HUES6 (cell line): ENCODE measurements around the gene CNIH3.

Source experiments
- H3K27ac ChIP-seq: 2 replicates; pipeline ENCODE4 v1.7.0; 2013; ENCODE audit warnings: low read depth, mild to moderate bottlenecking, low read length, inconsistent platforms
- H3K27me3 ChIP-seq: 2 replicates; pipeline ENCODE4 v1.6.1; 2013; ENCODE audit warnings: low read length; ENCODE audit not compliant: control insufficient read depth, insufficient read depth
- H3K36me3 ChIP-seq: 2 replicates; pipeline ENCODE4 v1.6.1; 2013; ENCODE audit warnings: low read length; ENCODE audit not compliant: control insufficient read depth, insufficient read depth
- H3K4me1 ChIP-seq: 2 replicates; pipeline ENCODE4 v1.6.1; 2013; ENCODE audit warnings: low read length; ENCODE audit not compliant: control insufficient read depth, insufficient read depth
- H3K4me3 ChIP-seq: 2 replicates; pipeline ENCODE4 v1.5.1; 2013; ENCODE audit warnings: low read depth, low read length
- H3K9ac ChIP-seq: one replicate; pipeline ENCODE4 v1.6.1; 2013; ENCODE audit warnings: mild to moderate bottlenecking, low read length
- H3K9me3 ChIP-seq: 2 replicates; pipeline ENCODE4 v1.6.1; 2013; ENCODE audit warnings: low read depth, low read length; ENCODE audit not compliant: control insufficient read depth, insufficient read depth

The CNIH3 gene

GRCh38 chr1:224774378-224774777 lies 158.3 kb downstream of the CNIH3 start:
- H3K36me3 ChIP-seq: no peaks in the 10 kb centered on the region
- H3K9me3 ChIP-seq: no peaks in the 10 kb centered on the region
- H3K27me3 ChIP-seq: no peaks in the 10 kb centered on the region
- H3K9ac ChIP-seq: no peak overlapping the region
- H3K4me1 ChIP-seq: peaks cover 5% of the 10 kb centered on the region
- no peak overlapping the region for H3K4me3 ChIP-seq
- H3K27ac ChIP-seq: no peak overlapping the region

GRCh38 chr1:224777180-224777579 lies 161.1 kb downstream of the CNIH3 start:
- Histone ChIP-seq H3K4me3 (no peak overlapping the region), H3K9ac (no peak overlapping the region), H3K4me1 (peaks cover 23% of the 10 kb centered on the region), H3K36me3 (no peaks in the 10 kb centered on the region), H3K9me3 (no peaks in the 10 kb centered on the region), H3K27ac (no peak overlapping the region), H3K27me3 (no peaks in the 10 kb centered on the region)

- no peaks in the 10 kb centered on the region for H3K27me3 ChIP-seq
- no peak overlapping the region for H3K27ac ChIP-seq
- H3K36me3 ChIP-seq: no peaks in the 10 kb centered on the region
- no peak overlapping the region for H3K9ac ChIP-seq
- peaks cover 26% of the 10 kb centered on the region for H3K4me1 ChIP-seq
- H3K9me3 ChIP-seq: no peaks in the 10 kb centered on the region
- no peak overlapping the region for H3K4me3 ChIP-seq
These were observed 163.4 kb downstream of the CNIH3 start for GRCh38 chr1:224779536-224779935.

- no peaks in the 10 kb centered on the region for H3K36me3 ChIP-seq
- H3K27ac ChIP-seq: no peak overlapping the region
- H3K9ac ChIP-seq: no peak overlapping the region
- no peaks in the 10 kb centered on the region for H3K9me3 ChIP-seq
- no peaks in the 10 kb centered on the region for H3K27me3 ChIP-seq
- peaks cover 26% of the 10 kb centered on the region for H3K4me1 ChIP-seq
- no peak overlapping the region for H3K4me3 ChIP-seq
These were observed 164.6 kb downstream of the CNIH3 start for GRCh38 chr1:224780736-224781135.

GRCh38 chr1:224781800-224782199 lies 165.7 kb downstream of the CNIH3 start:
- no peaks in the 10 kb centered on the region for H3K27me3 ChIP-seq
- H3K4me3 ChIP-seq: no peak overlapping the region
- H3K27ac ChIP-seq: no peak overlapping the region
- no peaks in the 10 kb centered on the region for H3K36me3 ChIP-seq
- H3K9me3 ChIP-seq: no peaks in the 10 kb centered on the region
- H3K4me1 ChIP-seq: peaks cover 26% of the 10 kb centered on the region
- no peak overlapping the region for H3K9ac ChIP-seq

- Histone ChIP-seq H3K4me1 (peaks cover 26% of the 10 kb centered on the region), H3K36me3 (no peaks in the 10 kb centered on the region), H3K9me3 (no peaks in the 10 kb centered on the region), H3K4me3 (no peak overlapping the region), H3K27me3 (no peaks in the 10 kb centered on the region), H3K9ac (no peak overlapping the region), H3K27ac (no peak overlapping the region)
These were observed 166.3 kb downstream of the CNIH3 start for GRCh38 chr1:224782281-224783000.

- H3K27me3 ChIP-seq: no peaks in the 10 kb centered on the region
- no peak overlapping the region for H3K9ac ChIP-seq
- H3K27ac ChIP-seq: no peak overlapping the region
- H3K4me1 ChIP-seq: peaks cover 26% of the 10 kb centered on the region
- H3K36me3 ChIP-seq: no peaks in the 10 kb centered on the region
- no peaks in the 10 kb centered on the region for H3K9me3 ChIP-seq
- H3K4me3 ChIP-seq: no peak overlapping the region
These were observed 167.0 kb downstream of the CNIH3 start for GRCh38 chr1:224783006-224783651.

- H3K36me3 ChIP-seq: no peaks in the 10 kb centered on the region
- H3K27ac ChIP-seq: no peak overlapping the region
- H3K27me3 ChIP-seq: no peaks in the 10 kb centered on the region
- no peak overlapping the region for H3K4me3 ChIP-seq
- no peaks in the 10 kb centered on the region for H3K9me3 ChIP-seq
- no peak overlapping the region for H3K9ac ChIP-seq
- peaks cover 20% of the 10 kb centered on the region for H3K4me1 ChIP-seq
These were observed 168.3 kb downstream of the CNIH3 start for GRCh38 chr1:224784265-224785039.

GRCh38 chr1:224785040-224785328 lies 168.9 kb downstream of the CNIH3 start:
- Histone ChIP-seq H3K27me3 (no peaks in the 10 kb centered on the region), H3K27ac (no peak overlapping the region), H3K9me3 (no peaks in the 10 kb centered on the region), H3K4me1 (peaks cover 15% of the 10 kb centered on the region), H3K9ac (no peak overlapping the region), H3K4me3 (no peak overlapping the region), H3K36me3 (no peaks in the 10 kb centered on the region)

GRCh38 chr1:224785622-224786021 lies 169.5 kb downstream of the CNIH3 start:
- H3K4me3 ChIP-seq: no peak overlapping the region
- H3K9me3 ChIP-seq: no peaks in the 10 kb centered on the region
- H3K4me1 ChIP-seq: peaks cover 8% of the 10 kb centered on the region
- no peak overlapping the region for H3K9ac ChIP-seq
- no peaks in the 10 kb centered on the region for H3K36me3 ChIP-seq
- H3K27ac ChIP-seq: no peak overlapping the region
- no peaks in the 10 kb centered on the region for H3K27me3 ChIP-seq

- Histone ChIP-seq H3K4me1 (peaks cover 3% of the 10 kb centered on the region; the same call in 1 of the 2 replicates), H3K27me3 (no peaks in the 10 kb centered on the region), H3K27ac (no peak overlapping the region), H3K9ac (no peak overlapping the region), H3K4me3 (no peak overlapping the region), H3K36me3 (no peaks in the 10 kb centered on the region), H3K9me3 (no peaks in the 10 kb centered on the region)
These were observed 170.6 kb downstream of the CNIH3 start for GRCh38 chr1:224786533-224787250.
